SW480 (cell line): ENCODE results near the gene VEGFA.

ENCODE experiments used
- DNase-seq: peaks from one replicate; pipeline ENCODE4 v3.0.0-alpha.2; 2016; ENCODE audit warnings: low spot score

VEGFA gene

DNA sequence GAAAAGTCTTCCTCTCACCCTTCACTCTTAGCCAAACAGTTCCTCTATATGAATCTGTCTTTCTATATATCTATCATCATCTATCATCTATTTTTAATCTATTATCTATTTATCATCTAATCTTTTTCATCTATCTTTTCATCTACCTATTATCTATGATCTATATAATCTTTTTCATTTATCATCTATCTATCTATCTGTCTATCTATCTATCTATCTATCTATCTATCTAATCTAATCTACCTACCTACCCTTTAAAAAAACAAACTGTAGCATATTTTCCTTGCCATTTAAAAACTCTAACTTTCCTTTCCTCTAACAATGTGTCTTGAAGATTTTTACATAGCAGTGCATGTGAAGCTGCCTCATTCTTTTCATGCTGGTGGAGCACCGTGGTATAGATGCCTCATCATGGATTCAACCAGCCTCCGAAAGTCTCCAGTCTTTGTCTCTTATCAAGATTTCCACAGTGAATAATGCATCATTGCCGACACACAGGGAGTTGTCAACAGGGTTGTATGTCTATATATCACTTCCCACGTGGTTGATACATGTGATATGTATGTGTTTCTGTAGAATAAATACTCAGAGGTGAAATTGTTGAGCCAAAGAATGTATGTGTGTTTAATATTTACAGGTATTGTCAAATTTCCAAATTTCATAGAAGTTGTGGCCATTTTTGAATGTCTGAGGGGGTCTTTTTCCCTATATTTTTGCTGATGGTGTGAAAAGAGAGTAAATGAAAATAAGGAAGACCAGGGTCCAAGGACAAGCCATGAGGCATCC lies 51.3 kb downstream of the VEGFA start:
- no peak for DNase-seq

DNA sequence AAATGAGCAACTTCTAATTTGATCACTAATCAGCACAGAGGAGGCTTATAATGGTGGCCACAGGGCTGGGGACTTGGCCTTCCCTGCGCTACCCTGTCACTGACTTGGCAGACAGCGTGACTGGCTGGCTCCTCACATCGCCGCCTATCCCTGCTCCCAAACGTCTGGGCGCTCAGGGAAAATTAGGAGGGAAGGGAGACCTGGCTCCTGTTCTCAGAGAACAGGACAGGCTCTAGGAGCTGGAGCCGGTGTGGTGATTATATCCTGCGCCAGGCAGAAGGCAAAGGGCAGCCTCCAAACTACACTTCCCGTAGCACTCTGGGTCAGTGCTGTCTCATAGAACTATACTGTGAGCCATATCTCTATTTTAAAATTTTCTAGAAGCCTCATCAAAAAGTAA lies 53.4 kb downstream of the VEGFA start:
- DNase-seq, result no peak

DNA sequence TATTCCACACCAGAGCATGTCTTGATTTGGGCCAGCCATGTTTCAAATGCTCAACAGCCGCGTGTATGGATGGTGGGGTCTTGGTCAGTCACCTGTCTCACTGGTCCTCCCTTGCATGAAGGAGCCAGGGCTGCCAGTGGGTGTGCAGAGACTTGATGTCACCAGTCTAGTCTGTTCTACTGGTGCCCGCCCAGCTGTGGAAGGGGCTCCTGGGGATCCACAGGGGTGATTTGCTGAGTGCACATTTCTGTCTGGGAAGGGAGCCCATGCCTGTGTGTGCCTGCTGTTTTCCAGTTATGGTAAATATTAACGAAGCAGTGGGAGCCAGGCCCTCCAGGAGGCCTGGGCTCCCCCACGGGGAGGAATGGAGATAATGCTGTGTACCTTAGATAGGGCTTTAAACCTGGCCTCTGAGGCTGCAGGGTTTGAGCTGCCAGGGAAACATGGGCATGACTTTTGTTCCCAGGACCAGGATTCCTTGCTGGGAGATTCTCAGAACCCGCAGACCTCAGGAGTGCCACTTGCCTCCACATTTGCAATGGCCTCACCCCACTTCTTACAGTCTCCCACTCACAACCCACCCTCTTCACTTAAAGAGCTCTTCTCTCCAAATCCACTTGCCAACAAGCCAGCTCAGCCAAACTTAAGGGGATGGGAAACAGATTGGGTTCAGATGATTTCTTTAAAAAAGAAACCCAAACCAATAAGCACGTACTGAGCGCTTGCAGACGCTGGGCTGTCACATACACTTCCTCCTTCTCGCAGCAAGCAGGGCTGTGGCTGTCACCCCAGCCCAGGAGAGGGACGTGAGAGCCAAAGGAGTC lies 54.1 kb downstream of the VEGFA start:
- DNase-seq, result no peak

DNA sequence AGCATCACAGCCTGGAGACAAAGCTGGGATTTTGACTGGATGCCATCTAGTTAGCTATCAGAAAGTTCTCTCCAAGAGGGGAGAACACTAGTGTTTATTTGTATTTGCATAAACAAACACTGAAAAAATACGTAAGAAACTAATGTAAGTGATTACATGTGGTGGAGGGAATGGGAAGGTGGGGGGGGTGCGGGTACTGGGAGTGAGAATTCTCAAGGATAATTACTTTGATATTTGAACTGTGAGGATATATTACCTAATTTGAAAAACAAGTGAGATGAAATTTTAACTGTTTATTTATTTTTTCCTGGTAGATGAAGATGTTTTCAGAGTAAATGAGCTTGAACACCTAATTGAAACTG lies 54.7 kb downstream of the VEGFA start:
- no peak for DNase-seq

DNA sequence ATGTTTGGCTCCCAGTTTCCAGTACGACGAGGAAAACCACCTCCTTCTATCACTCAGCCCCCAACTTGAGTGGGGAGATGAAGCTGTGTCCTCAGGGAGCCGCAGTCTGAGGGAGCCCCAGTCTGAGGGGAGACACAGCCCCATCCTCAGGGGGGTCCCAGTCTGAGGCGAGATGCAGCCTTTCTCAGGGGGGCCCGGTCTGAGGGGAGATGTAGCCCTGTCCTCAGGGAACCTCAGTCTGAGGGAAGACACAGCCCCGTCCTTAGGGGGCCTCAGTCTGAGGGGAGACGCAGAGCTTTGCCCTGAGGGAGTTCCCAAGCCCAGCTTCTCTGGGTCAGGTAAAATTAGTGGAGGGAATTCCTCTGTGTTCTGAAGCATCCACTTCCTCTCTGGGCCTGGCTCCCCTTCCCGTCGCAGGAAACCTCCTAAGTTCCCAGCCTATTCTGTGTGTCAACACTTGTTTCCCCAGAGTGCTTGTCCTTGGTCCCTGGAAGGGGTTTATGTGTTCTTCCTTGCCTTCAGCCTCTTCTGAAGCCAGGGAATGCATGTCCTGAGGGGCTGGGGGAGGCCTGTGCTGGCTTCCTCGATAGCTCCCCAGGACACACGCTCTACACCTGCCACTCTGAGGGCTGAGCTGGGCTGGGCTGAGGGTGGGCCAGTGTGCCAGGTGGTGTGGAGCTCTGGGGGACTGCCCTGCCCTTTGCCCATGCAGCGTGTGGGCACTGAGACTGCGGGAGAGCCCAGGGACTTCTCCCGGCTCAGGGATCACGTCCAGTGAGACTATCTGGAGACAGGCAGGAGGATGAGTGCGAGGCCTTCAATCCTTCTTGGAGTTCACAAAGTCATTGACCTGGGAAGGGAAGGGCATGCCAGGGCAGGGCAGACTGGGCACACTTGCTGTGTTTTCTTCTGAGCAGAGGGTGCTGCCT lies 55.4 kb downstream of the VEGFA start:
- no peak for DNase-seq

DNA sequence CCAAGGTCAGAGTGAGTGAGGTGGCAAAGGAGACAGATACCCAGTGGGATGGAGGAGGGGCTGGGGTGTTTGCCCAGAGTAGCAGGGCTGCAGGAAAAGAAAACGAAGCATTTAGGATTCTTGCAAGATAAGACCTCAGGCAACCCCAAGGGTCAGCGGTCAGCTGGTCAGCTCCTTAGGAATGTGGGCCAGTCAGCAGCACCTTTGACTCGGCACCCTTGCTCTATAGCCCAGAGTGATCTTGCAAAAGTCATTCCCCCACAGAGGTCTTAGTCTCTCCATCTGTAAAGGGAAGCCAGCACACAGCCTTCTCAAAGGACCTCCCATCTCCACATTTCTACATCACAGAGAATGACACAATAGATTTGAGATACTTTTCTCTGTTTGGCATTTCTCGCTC lies 56.7 kb downstream of the VEGFA start:
- DNase-seq, result no peak

DNA sequence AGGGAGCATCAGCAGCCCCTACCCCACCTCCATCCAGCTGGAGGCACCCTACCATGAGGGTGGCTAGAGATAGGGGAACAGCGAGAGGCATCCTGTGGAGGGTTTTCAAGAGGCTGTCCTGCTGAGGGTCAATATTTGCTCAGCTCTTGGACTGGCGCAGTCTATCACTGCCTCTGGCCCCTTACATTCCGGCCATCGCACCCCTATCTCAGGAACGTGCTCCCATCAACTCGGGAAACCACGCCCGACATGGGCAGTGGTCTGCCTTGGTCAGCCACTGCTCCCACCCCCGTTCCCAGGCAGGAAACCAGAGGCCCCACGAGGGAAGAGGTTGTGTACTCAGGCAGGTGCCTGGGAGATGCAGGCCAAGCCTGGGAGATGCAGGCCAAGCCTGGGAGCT lies 57.9 kb downstream of the VEGFA start:
- no peak for DNase-seq

DNA sequence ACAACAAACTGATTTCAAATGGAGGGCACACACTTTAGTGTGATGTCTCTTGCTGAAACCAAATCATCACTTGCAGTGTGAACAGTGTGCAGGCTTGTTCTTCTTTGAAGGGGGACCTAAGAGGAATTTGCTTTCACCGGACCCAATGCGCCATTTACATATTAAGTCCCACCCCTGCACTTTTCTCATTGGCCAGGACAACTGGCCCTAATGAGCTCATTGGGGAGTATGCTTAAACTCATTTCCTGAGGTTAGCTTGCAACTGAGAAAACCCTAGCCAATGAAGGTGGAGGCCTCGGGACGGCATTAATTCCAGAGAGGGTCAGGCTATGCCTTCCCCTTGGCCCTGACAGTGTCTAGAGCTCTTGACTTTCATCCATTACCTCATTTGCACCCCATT lies 58.7 kb downstream of the VEGFA start:
- DNase-seq, result no peak

DNA sequence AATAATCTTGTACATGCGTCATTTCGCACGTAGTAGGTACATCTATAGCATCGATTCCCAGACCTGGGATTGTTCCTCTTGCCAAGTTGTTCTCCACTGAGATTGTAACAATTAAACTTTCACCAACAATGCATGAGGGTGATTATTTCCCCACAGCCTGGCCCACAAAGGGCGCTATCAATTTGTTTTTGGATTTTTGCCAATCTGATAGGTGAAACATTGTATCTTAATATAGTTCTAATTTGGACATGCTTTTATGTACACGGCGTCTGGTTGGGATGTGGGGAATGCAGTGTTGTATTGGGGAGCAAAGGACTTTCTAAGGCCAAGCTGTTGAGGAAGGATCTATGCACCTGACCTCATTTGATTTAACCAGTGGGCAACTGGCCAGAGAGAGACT lies 59.5 kb downstream of the VEGFA start:
- DNase-seq, result no peak

DNA sequence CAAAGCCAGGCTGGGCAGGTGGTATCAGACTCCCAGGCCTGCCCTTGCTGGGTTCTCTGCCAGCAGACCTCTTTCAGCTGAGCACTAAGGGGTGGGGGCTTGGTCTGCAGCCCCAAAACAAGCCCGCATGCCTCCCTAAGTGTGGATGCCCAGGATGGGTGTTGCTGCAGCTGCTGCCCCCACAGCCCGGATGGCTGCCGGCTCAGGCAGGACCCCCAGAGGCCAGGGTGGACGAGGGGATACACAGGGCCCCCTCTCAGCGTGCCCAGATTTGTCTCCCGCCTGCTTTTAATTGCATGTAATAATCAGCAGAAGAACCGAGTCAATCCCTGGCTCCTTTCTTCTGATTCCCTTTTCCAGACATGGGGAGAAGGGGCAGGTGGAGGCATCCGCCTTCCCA lies 60.8 kb downstream of the VEGFA start:
- DNase-seq, result no peak

DNA sequence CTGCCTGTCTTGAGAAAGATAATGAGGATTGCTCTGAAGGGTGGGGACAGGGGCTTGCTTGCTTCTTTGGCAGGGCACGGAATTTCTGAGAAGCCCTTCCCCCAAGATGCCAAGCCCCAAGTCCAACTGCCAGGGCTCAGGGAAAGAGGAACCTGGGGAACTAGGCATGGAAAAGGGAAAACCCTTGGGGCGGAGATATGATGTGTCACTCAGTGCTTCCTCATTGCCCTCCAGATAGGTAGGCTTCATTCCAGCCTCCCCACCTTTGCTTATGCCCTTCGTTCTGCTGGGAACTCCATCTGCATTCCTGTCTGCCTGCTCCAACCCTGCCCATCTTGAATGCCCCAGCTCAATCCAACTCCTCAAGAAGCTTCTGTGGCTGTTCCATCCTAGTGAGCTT lies 61.2 kb downstream of the VEGFA start:
- DNase-seq, result no peak

DNA sequence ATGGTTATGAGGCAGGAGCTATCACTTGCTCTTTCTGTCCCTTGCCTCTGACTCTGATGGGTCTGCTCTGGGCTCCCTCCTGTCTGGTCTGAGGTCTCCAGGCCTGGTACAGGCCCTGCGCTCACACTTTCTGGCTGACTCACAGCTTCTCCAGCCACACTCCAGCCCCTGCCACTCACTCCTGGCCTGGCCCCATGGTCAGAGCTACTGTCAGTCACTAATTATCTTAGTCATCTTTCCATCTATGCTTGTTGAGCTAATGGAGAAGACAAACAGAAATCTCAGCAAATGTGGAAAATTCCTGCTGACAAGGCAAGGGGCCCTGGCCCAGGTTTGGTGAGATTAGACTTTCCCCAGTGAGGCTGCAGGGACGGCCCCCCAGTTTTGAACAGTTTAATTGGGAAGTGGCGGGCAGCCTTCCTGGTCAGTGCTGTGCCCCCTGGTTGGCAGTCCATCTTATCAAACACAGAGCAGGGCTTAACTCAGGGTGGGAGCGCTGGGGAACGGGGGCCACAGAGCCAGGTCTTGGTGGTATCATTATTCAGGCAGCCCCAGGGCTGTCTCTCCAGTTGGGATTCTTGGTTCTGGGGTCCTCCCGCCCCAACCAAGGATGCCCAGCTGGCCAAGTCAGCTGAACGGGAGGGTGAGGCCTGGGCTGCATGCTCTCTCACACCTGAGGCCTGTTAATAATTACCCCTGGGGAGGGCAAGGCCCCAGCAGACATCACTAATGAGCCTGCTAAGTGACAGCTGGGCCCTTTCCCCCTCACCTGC lies 63.4 kb downstream of the VEGFA start:
- no peak for DNase-seq

DNA sequence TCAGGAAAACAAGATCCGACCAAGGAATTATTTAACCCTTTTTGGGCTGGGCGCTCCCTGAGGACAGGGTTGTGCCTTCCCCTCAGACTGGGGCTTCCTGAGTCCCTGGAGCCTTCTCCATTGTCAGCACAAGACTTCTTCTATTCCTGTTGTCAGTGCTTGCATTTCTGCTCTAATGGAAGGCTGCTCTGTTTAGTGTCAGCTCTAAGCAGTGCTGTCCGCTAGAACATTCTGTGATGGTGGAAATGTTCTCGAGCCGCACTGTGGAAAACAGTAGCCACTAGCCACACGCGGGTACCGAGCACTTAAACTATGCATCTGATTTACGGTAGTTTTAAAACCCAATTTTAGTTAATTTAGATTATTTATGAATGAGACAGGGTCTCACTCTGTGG lies 64.0 kb downstream of the VEGFA start:
- DNase-seq, result no peak

DNA sequence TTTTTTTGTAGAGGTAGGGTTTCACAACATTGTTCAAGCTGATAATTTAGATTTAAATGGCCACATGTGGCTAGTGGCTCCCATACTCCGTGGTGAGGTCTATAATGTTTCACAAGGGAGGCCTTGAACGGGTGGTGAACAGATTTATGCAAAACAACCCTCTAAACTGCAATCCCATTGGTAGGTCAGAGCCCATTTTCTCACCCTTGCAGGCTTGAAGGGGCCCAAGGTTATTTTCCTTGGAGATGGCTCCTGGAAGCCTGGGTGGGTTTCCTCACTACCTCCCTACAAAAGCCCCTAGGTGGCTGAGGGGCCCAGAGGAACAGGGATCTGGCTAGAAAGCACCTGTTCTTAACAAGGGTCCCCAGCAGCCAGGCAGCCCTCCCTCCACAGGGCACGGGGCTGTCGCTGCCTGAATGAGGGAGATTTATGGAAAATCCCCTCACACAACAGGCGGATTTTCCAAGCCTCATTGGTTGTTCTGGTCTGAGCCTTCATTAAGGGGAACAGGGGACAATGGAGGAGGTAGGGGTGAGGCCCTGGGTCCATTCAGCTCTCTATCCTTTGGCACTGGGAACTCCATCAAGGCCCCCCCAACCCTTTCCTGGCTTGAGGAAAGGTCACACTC lies 64.6 kb downstream of the VEGFA start:
- no peak for DNase-seq

DNA sequence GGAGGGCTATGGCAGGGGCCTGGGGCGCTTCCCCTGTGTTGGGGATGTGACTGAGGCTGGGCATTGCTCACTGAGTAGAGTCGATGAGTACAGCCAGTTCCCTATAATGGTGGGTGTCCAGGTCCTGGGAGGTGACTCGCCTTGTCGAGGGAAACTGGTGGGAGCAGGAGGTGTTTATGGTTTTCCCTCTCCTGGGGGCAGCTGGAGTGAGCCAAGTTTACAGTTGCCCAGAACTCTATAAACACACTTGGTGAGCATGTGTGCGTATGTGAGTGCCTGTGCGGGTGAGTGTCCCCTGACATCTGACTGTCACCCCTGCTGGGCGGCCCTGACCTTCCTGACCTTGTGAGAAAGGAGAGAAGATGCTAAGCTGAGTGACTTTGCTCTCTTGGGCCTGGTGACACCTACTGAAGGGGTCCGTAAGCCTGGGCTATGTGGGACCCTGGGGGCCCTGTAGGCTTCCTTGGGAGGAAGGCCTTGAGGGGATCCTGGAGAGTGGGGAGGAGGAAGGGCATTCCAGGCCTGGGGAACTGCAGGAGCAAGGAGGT lies 65.9 kb downstream of the VEGFA start:
- DNase-seq, result no peak
